Measurements from ENCODE around the gene LRRC37A3. TPM values are rescaled to one million over a fixed set of nuclear protein-coding genes. Genes with fewer than 3 reads are reported as not detected.
"Not testable (repeated sequence)": the region's sequence is repeated elsewhere in the genome, so short reads cannot be mapped to it uniquely, and the experiment has no call there.

LRRC37A3 gene
- total RNA-seq, 1 donor from 2014 or later: 16.4 TPM

DNA sequence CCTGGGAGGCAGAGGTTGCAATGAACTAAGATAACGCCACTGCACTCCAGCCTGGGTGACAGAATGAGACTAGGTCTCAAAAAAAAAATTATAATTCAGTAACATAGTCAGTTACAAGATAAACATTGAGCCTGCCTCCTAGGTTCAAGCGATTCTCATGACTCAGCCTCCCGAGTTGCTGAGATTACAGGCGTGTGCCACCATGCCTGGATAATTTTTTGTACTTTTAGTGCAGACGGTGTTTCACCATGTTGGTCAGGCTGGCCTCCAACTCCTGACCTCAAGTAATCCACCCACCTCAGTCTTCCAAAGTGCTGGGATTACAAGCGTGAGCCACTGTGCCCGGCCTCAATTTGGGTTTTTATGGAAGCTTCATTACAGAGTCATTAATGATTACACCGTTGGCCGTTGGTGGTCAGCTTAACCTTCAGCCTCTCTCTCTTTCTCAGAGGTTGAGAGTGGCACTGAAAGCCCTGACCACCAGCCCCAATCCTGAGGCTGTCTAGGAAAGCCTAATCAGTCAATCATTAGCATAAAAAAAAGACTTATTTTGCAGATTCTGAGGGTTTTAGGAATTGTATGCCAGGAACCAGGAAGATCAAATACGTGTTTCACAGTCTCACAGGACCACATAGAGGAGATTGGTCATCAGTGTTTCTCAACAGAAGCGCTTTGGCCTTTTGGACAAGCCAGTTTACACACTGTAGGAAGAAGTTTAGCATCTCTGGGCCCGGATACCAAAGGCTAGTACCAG, 1.3 kb upstream of the LRRC37A3 start:
- H3K4me2 ChIP-seq (ENCODE audit: low read length): peak overlapping the region; percentile 80
- Mint-ChIP-seq H3K4me3 (ENCODE audit: unreplicated experiment) (peak overlapping the region; percentile 93), H3K27ac (ENCODE audit: unreplicated experiment) (peak overlapping the region; percentile 91), H3K36me3 (ENCODE audit: low read depth, unreplicated experiment) (no peaks in the 10 kb centered on the region), H3K9me3 (ENCODE audit: unreplicated experiment) (no peaks in the 10 kb centered on the region), H3K27me3 (ENCODE audit: low read depth, unreplicated experiment) (no peaks in the 10 kb centered on the region), H3K4me1 (ENCODE audit: low read depth, unreplicated experiment) (no peaks in the 10 kb centered on the region)
- no peaks in the 10 kb centered on the region for H3K36me3 ChIP-seq (ENCODE audit: insufficient read depth, low read length)
- TF ChIP-seq EZH2 (IDR thresholded peaks at IDR 0.05; ENCODE audit: insufficient read depth, low read length): no peak
- TF ChIP-seq, protein P1, sequence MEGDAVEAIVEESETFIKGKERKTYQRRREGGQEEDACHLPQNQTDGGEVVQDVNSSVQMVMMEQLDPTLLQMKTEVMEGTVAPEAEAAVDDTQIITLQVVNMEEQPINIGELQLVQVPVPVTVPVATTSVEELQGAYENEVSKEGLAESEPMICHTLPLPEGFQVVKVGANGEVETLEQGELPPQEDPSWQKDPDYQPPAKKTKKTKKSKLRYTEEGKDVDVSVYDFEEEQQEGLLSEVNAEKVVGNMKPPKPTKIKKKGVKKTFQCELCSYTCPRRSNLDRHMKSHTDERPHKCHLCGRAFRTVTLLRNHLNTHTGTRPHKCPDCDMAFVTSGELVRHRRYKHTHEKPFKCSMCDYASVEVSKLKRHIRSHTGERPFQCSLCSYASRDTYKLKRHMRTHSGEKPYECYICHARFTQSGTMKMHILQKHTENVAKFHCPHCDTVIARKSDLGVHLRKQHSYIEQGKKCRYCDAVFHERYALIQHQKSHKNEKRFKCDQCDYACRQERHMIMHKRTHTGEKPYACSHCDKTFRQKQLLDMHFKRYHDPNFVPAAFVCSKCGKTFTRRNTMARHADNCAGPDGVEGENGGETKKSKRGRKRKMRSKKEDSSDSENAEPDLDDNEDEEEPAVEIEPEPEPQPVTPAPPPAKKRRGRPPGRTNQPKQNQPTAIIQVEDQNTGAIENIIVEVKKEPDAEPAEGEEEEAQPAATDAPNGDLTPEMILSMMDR (IDR thresholded peaks at IDR 0.05; ENCODE audit: insufficient read depth, low read depth, low read length): no peak
- H3K27ac ChIP-seq (ENCODE audit: low read depth, low read length): no peak overlapping the region
- H4K20me1 ChIP-seq (ENCODE audit: insufficient read depth, low read length): no peaks in the 10 kb centered on the region
- no peaks in the 10 kb centered on the region for H3K9me3 ChIP-seq (ENCODE audit: insufficient read depth, low read depth, low read length)
- H3K4me1 ChIP-seq (ENCODE audit: insufficient read depth, low read length): no peaks in the 10 kb centered on the region
- DNase-seq (ENCODE audit: low read depth): no peak
- no peaks in the 10 kb centered on the region for H3K79me2 ChIP-seq (ENCODE audit: insufficient read depth, low read length)
- H3K9ac ChIP-seq (ENCODE audit: low read length): no peak overlapping the region
- no peak overlapping the region for H3K4me3 ChIP-seq (ENCODE audit: insufficient read depth, low read depth, low read length)
- no peak overlapping the region for H2AFZ ChIP-seq (ENCODE audit: low read depth, low read length)
- H3K27me3 ChIP-seq (ENCODE audit: insufficient read depth, low read length): no peaks in the 10 kb centered on the region
- no peak for FAIRE-seq

GRCh38 chr17:64920026-64920418, 744 bp upstream of the LRRC37A3 start:
- H3K4me1 ChIP-seq (ENCODE audit: insufficient read depth, low read length): no peaks in the 10 kb centered on the region
- H3K4me3 ChIP-seq (ENCODE audit: insufficient read depth, low read depth, low read length): peak overlapping the region; percentile 61
- FAIRE-seq (no peak), DNase-seq (ENCODE audit: low read depth) (no peak)
- H3K9ac ChIP-seq (ENCODE audit: low read length): peak overlapping the region; percentile 82
- peak overlapping the region; percentile 93 for H3K4me3 Mint-ChIP-seq (ENCODE audit: unreplicated experiment)
- no peaks in the 10 kb centered on the region for H3K27me3 Mint-ChIP-seq (ENCODE audit: low read depth, unreplicated experiment)
- no peaks in the 10 kb centered on the region for H3K9me3 ChIP-seq (ENCODE audit: insufficient read depth, low read depth, low read length)
- no peaks in the 10 kb centered on the region for H3K79me2 ChIP-seq (ENCODE audit: insufficient read depth, low read length)
- H3K36me3 Mint-ChIP-seq (ENCODE audit: low read depth, unreplicated experiment): no peaks in the 10 kb centered on the region
- no peaks in the 10 kb centered on the region for H3K4me1 Mint-ChIP-seq (ENCODE audit: low read depth, unreplicated experiment)
- no peaks in the 10 kb centered on the region for H3K9me3 Mint-ChIP-seq (ENCODE audit: unreplicated experiment)
- TF ChIP-seq, protein P1 (IDR thresholded peaks at IDR 0.05; ENCODE audit: insufficient read depth, low read depth, low read length): no peak
- TF ChIP-seq EZH2 (IDR thresholded peaks at IDR 0.05; ENCODE audit: insufficient read depth, low read length): no peak
- H4K20me1 ChIP-seq (ENCODE audit: insufficient read depth, low read length): no peaks in the 10 kb centered on the region
- no peaks in the 10 kb centered on the region for H3K36me3 ChIP-seq (ENCODE audit: insufficient read depth, low read length)
- H3K27ac Mint-ChIP-seq (ENCODE audit: unreplicated experiment): peak overlapping the region; percentile 91
- H3K4me2 ChIP-seq (ENCODE audit: low read length): peak overlapping the region; percentile 80
- H3K27ac ChIP-seq (ENCODE audit: low read depth, low read length): no peak overlapping the region
- no peaks in the 10 kb centered on the region for H3K27me3 ChIP-seq (ENCODE audit: insufficient read depth, low read length)
- peak overlapping the region; percentile 69 for H2AFZ ChIP-seq (ENCODE audit: low read depth, low read length)

DNA sequence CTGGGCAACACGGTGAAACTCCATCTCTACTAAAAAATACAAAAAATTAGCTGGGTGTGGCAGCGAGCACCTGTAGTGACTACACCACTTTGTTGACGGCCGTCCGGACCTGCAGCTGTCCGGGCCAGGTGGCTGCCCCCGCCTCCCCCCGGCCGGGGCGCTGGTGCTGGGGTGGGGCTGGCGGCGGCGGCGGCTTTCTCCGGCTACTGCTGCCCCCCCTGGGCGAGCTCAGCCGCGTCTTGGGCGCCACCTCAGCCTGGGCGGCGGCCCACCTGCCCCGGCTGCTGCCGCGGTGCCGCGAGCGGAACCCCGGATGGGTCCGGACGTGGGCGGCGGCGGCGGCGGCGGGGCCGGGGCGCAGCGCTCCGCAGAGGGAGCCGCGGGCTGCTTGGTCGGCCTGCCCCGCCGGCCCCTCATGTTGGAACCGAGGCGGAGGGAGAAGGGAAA, 413 bp downstream of the LRRC37A3 start:
- Histone ChIP-seq H3K4me2 (ENCODE audit: low read length) (peak overlapping the region; percentile 80), H3K4me3 (ENCODE audit: insufficient read depth, low read depth, low read length) (peak overlapping the region; percentile 61), H3K9ac (ENCODE audit: low read length) (peak overlapping the region; percentile 82), H3K27ac (ENCODE audit: low read depth, low read length) (peak overlapping the region; percentile 56)
- FAIRE-seq; H3K79me2 ChIP-seq (ENCODE audit: insufficient read depth, low read length); H4K20me1 ChIP-seq (ENCODE audit: insufficient read depth, low read length); H3K9me3 ChIP-seq (ENCODE audit: insufficient read depth, low read depth, low read length); H3K27me3 ChIP-seq (ENCODE audit: insufficient read depth, low read length); H3K4me1 Mint-ChIP-seq (ENCODE audit: low read depth, unreplicated experiment); DNase-seq (ENCODE audit: low read depth); H3K36me3 Mint-ChIP-seq (ENCODE audit: low read depth, unreplicated experiment); H3K4me1 ChIP-seq (ENCODE audit: insufficient read depth, low read length); H3K27me3 Mint-ChIP-seq (ENCODE audit: low read depth, unreplicated experiment); H2AFZ ChIP-seq (ENCODE audit: low read depth, low read length); H3K9me3 Mint-ChIP-seq (ENCODE audit: unreplicated experiment); H3K27ac Mint-ChIP-seq (ENCODE audit: unreplicated experiment); H3K36me3 ChIP-seq (ENCODE audit: insufficient read depth, low read length): not testable (repeated sequence)
- peak overlapping the region; percentile 93 for H3K4me3 Mint-ChIP-seq (ENCODE audit: unreplicated experiment)

- H3K27me3 ChIP-seq (ENCODE audit: insufficient read depth, low read length); H3K4me3 Mint-ChIP-seq (ENCODE audit: unreplicated experiment); H2AFZ ChIP-seq (ENCODE audit: low read depth, low read length); H3K4me1 ChIP-seq (ENCODE audit: insufficient read depth, low read length); H3K4me3 ChIP-seq (ENCODE audit: insufficient read depth, low read depth, low read length); DNase-seq (ENCODE audit: low read depth); H3K4me2 ChIP-seq (ENCODE audit: low read length); H3K36me3 ChIP-seq (ENCODE audit: insufficient read depth, low read length); H3K27me3 Mint-ChIP-seq (ENCODE audit: low read depth, unreplicated experiment); H4K20me1 ChIP-seq (ENCODE audit: insufficient read depth, low read length); FAIRE-seq; H3K27ac Mint-ChIP-seq (ENCODE audit: unreplicated experiment); H3K9me3 ChIP-seq (ENCODE audit: insufficient read depth, low read depth, low read length); H3K9me3 Mint-ChIP-seq (ENCODE audit: unreplicated experiment); H3K4me1 Mint-ChIP-seq (ENCODE audit: low read depth, unreplicated experiment); H3K79me2 ChIP-seq (ENCODE audit: insufficient read depth, low read length); H3K36me3 Mint-ChIP-seq (ENCODE audit: low read depth, unreplicated experiment); H3K27ac ChIP-seq (ENCODE audit: low read depth, low read length); H3K9ac ChIP-seq (ENCODE audit: low read length): not testable (repeated sequence)
Measured at GRCh38 chr17:64917540-64917939, 1.7 kb downstream of the LRRC37A3 start.

GRCh38 chr17:64915244-64915643, 4.0 kb downstream of the LRRC37A3 start:
- H4K20me1 ChIP-seq (ENCODE audit: insufficient read depth, low read length); FAIRE-seq; H3K27ac Mint-ChIP-seq (ENCODE audit: unreplicated experiment); H3K4me3 Mint-ChIP-seq (ENCODE audit: unreplicated experiment); H3K4me1 ChIP-seq (ENCODE audit: insufficient read depth, low read length); H3K9me3 Mint-ChIP-seq (ENCODE audit: unreplicated experiment); H3K4me1 Mint-ChIP-seq (ENCODE audit: low read depth, unreplicated experiment); H2AFZ ChIP-seq (ENCODE audit: low read depth, low read length); H3K36me3 Mint-ChIP-seq (ENCODE audit: low read depth, unreplicated experiment); H3K4me3 ChIP-seq (ENCODE audit: insufficient read depth, low read depth, low read length); H3K27ac ChIP-seq (ENCODE audit: low read depth, low read length); H3K27me3 ChIP-seq (ENCODE audit: insufficient read depth, low read length); H3K4me2 ChIP-seq (ENCODE audit: low read length); H3K9ac ChIP-seq (ENCODE audit: low read length); H3K27me3 Mint-ChIP-seq (ENCODE audit: low read depth, unreplicated experiment); H3K9me3 ChIP-seq (ENCODE audit: insufficient read depth, low read depth, low read length); H3K79me2 ChIP-seq (ENCODE audit: insufficient read depth, low read length); H3K36me3 ChIP-seq (ENCODE audit: insufficient read depth, low read length); DNase-seq (ENCODE audit: low read depth): not testable (repeated sequence)

Data from astrocyte (in vitro differentiated cells and primary cell).